Measurements from ENCODE around the gene TULP1. TPM values are rescaled to one million over a fixed set of nuclear protein-coding genes. Genes with fewer than 3 reads are reported as not detected.

TULP1 gene
- total RNA-seq, 1 experiment from 2014 or later, result not detected

GRCh38 chr6:35473075-35473849 lies 39.4 kb downstream of the TULP1 start:
- BruUV-seq (replicated peaks), result no TSS peak
- H3K27me3 ChIP-seq (ENCODE audit: insufficient read depth, low read depth), result no peaks in the 10 kb centered on the region
- peaks cover 41% of the 10 kb centered on the region for H3K79me2 ChIP-seq (ENCODE audit: low read depth)
- ChIA-PET CTCF (interaction anchor here (0.6 kb wide), 1 partner anchor 108 kb away, joined by 6 read pairs; no protein-coding TSS in a partner anchor), POLR2A (ENCODE audit: unreplicated experiment) (interaction anchor here (0.5 to 0.7 kb wide), 4 partner anchors 9 to 795 kb away, joined by 4 to 25 read pairs (median 8); no protein-coding TSS in a partner anchor)
- H2AFZ ChIP-seq, result no peak overlapping the region
- 0 out of 2 replicates have a peak overlapping the region, but pooled peaks have one; percentile 25 for H3K27ac ChIP-seq
- H4K20me1 ChIP-seq (ENCODE audit: insufficient read depth), result peaks cover 54% of the 10 kb centered on the region
- peaks cover 22% of the 10 kb centered on the region for H3K4me1 ChIP-seq (replicated peaks; ENCODE audit: insufficient read depth)
- no peaks in the 10 kb centered on the region for H3K9me2 ChIP-seq (ENCODE audit: insufficient read depth)
- no peaks in the 10 kb centered on the region for H3K9me3 ChIP-seq (ENCODE audit: insufficient read depth, low read depth)
- H3F3A ChIP-seq (ENCODE audit: insufficient read depth, low read depth), result peaks cover 66% of the 10 kb centered on the region
- H3K4me3 ChIP-seq, result no peak overlapping the region
- peaks cover 40% of the 10 kb centered on the region for H3K36me3 ChIP-seq (ENCODE audit: low read depth)
- no peak for TF ChIP-seq CTCF (conservative IDR thresholded peaks at IDR 0.05)
- TF ChIP-seq EZH2 (IDR thresholded peaks at IDR 0.05; ENCODE audit: low read depth), result no peak
- no peak for DNase-seq
- H3K4me2 ChIP-seq, result no peak overlapping the region
- intact Hi-C loops (cut with micrococcal nuclease; ENCODE audit: unreplicated experiment), result no loop called here

DNA sequence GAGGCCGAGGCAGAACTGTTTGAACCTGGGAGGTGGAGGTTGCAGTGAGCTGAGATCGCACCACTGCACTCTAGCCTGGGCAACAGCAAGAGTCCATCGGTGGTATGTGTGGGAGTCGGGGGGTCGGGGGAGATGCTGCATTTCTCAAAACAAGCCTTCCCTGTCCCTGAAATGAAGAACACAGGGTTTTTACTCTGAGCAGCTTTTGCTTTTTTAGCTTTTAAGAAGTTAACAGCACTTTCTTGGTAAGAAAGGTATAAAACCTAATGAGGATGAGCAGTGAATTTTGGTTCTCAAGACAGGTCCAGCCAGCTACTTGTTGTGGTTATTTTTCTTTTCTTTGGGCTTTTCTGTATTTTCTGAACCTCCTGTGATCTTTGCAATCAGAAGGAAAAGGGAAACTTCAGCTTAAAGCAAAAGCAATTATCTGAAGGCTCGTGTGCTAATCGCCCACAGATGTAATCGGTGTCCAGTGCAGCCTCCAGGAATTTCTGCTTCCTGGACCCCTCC lies 40.8 kb downstream of the TULP1 start:
- TF ChIP-seq EZH2 (IDR thresholded peaks at IDR 0.05; ENCODE audit: low read depth), result no peak
- no peak for TF ChIP-seq CTCF (conservative IDR thresholded peaks at IDR 0.05)
- DNase-seq, result no peak
- Histone ChIP-seq H3K27me3 (ENCODE audit: insufficient read depth, low read depth) (no peaks in the 10 kb centered on the region), H4K20me1 (ENCODE audit: insufficient read depth) (peaks cover 54% of the 10 kb centered on the region), H3K9me3 (ENCODE audit: insufficient read depth, low read depth) (no peaks in the 10 kb centered on the region), H3K4me3 (peak overlapping the region; percentile 4; the same call in 1 of the 2 replicates), H3K4me1 (replicated peaks; ENCODE audit: insufficient read depth) (peaks cover 28% of the 10 kb centered on the region), H3K4me2 (peak overlapping the region; percentile 95; the same call in 1 of the 2 replicates), H3K9me2 (ENCODE audit: insufficient read depth) (no peaks in the 10 kb centered on the region), H3F3A (ENCODE audit: insufficient read depth, low read depth) (peaks cover 66% of the 10 kb centered on the region), H3K27ac (peak overlapping the region; percentile 29), H3K79me2 (ENCODE audit: low read depth) (peaks cover 42% of the 10 kb centered on the region), H3K36me3 (ENCODE audit: low read depth) (peaks cover 40% of the 10 kb centered on the region), H2AFZ (no peak overlapping the region)
- intact Hi-C loops (cut with micrococcal nuclease; ENCODE audit: unreplicated experiment), result loop anchor here (2.0 kb wide), 1 partner anchor 25 kb away; the partner anchor contains the start of gene TEAD3
- ChIA-PET POLR2A (ENCODE audit: unreplicated experiment) (interaction anchor here (0.5 to 0.6 kb wide), 4 partner anchors 14 to 260 kb away, joined by 3 to 5 read pairs (median 4); no protein-coding TSS in a partner anchor), CTCF (interaction anchor here (0.5 kb wide), 1 partner anchor 154 kb away, joined by 3 read pairs; no protein-coding TSS in a partner anchor)
- BruUV-seq (replicated peaks), result no TSS peak

DNA sequence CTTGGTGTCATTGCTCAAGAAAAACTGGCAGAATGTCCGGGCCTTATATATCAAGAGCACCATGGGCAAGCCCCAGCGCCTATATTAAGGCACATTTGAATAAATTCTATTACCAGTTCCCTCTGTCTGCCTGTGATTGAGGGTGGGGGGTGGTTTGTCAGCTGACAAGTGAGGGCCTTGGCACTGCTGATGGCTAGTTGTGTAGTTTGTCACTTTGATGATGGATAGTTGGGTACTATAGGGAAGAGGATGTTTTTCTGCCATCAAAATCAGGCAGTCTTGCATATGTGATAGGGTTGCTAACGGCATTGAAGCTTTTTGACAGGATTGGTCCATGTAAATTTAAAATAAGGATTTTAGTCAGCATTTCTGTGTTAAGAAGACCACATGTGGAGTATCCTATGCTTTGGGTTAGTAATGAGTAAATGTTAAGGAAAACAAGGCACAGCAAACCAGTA lies 42.0 kb downstream of the TULP1 start:
- POLR2A ChIA-PET (ENCODE audit: unreplicated experiment), result interaction anchor here (0.6 to 0.7 kb wide), 6 partner anchors 16 to 156 kb away, joined by 3 to 7 read pairs (median 4); no protein-coding TSS in a partner anchor
- Histone ChIP-seq H3K4me1 (replicated peaks; ENCODE audit: insufficient read depth) (peaks cover 28% of the 10 kb centered on the region), H3K36me3 (ENCODE audit: low read depth) (peaks cover 40% of the 10 kb centered on the region), H2AFZ (no peak overlapping the region), H3K4me3 (peak overlapping the region; percentile 94), H3K79me2 (ENCODE audit: low read depth) (peaks cover 42% of the 10 kb centered on the region), H3F3A (ENCODE audit: insufficient read depth, low read depth) (peaks cover 61% of the 10 kb centered on the region), H3K4me2 (peak overlapping the region; percentile 95), H3K9me3 (ENCODE audit: insufficient read depth, low read depth) (no peaks in the 10 kb centered on the region), H3K27ac (peak overlapping the region; percentile 96), H3K9me2 (ENCODE audit: insufficient read depth) (no peaks in the 10 kb centered on the region), H3K27me3 (ENCODE audit: insufficient read depth, low read depth) (no peaks in the 10 kb centered on the region), H4K20me1 (ENCODE audit: insufficient read depth) (peaks cover 54% of the 10 kb centered on the region)
- CTCF ChIA-PET, result interaction anchor here (0.6 kb wide), 1 partner anchor 129 kb away, joined by 4 read pairs; no protein-coding TSS in a partner anchor
- no peak for TF ChIP-seq EZH2 (IDR thresholded peaks at IDR 0.05; ENCODE audit: low read depth)
- TF ChIP-seq CTCF (conservative IDR thresholded peaks at IDR 0.05), result no peak
- DNase-seq, result peak in 1 of 2 experiments; percentile 47
- BruUV-seq (replicated peaks), result no TSS peak
- intact Hi-C loops (cut with micrococcal nuclease; ENCODE audit: unreplicated experiment), result loop anchor here (2.0 kb wide), 1 partner anchor 26 kb away; the partner anchor contains the start of gene TEAD3

Data from PC-9 (cell line).